ENCODE measurements around the gene USP17L24. TPM values are rescaled to one million over a fixed set of nuclear protein-coding genes. Genes with fewer than 3 reads are reported as not detected.
"Not testable (repeated sequence)": the region's sequence is repeated elsewhere in the genome, so short reads cannot be mapped to it uniquely, and the experiment has no call there.

Gene USP17L24, protein sequence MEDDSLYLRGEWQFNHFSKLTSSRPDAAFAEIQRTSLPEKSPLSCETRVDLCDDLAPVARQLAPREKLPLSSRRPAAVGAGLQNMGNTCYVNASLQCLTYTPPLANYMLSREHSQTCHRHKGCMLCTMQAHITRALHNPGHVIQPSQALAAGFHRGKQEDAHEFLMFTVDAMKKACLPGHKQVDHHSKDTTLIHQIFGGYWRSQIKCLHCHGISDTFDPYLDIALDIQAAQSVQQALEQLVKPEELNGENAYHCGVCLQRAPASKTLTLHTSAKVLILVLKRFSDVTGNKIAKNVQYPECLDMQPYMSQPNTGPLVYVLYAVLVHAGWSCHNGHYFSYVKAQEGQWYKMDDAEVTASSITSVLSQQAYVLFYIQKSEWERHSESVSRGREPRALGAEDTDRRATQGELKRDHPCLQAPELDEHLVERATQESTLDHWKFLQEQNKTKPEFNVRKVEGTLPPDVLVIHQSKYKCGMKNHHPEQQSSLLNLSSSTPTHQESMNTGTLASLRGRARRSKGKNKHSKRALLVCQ
- not detected in 2 replicates for total RNA-seq (2014; rRNA removed; shearing (Covaris generic))

DNA sequence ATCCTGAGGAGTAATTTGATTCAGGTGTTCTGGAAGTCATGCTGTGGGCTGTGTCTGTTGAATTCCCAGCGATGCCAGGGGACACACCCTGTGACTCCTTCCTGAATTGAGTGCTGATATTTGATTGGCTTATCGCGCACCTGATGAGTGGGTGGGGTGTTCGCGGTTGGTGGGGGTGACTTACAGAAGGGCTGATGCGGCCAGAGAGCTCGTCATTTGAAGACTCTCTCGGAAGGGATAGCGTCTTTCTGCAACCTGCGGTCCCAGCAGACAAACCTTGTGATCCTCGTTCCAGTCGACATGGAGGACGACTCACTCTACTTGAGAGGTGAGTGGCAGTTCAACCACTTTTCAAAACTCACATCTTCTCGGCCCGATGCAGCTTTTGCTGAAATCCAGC, at the start of gene USP17L24:
TSS of gene USP17L24 (plus strand) at position 301 of the 400 bp plus-strand sequence. CDS start at position 301, 0 bp downstream.
- not testable (repeated sequence) for DNase-seq (ENCODE audit: low spot score)

DNA sequence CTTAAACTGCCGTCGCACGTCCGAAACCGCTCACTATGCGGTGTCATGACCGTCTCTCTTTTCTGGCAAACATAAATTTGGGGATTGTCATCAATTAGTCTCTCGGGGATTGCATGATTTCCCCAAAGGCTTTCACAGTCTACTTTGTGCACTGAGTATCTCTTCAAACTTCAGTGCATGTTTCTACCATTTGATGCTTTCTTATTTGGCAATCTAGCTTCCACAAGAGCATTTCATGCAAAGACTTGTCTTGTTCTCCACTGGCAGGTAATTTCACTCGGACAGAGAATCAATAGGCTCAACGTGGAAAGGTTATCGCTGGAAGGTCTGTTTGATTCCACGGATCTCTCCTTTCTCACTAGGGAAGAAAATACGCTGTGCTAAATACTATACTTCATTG, 774 bp upstream of the USP17L24 start:
- not testable (repeated sequence) for DNase-seq (ENCODE audit: low spot score)

DNA sequence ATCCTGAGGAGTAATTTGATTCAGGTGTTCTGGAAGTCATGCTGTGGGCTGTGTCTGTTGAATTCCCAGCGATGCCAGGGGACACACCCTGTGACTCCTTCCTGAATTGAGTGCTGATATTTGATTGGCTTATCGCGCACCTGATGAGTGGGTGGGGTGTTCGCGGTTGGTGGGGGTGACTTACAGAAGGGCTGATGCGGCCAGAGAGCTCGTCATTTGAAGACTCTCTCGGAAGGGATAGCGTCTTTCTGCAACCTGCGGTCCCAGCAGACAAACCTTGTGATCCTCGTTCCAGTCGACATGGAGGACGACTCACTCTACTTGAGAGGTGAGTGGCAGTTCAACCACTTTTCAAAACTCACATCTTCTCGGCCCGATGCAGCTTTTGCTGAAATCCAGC, 4.6 kb downstream of the USP17L24 start, which contains the start of gene USP17L25:
TSS of gene USP17L25 (plus strand) at position 301 of the 400 bp plus-strand sequence. CDS start at position 301, 0 bp downstream.
- DNase-seq (ENCODE audit: low spot score) = not testable (repeated sequence)

DNA sequence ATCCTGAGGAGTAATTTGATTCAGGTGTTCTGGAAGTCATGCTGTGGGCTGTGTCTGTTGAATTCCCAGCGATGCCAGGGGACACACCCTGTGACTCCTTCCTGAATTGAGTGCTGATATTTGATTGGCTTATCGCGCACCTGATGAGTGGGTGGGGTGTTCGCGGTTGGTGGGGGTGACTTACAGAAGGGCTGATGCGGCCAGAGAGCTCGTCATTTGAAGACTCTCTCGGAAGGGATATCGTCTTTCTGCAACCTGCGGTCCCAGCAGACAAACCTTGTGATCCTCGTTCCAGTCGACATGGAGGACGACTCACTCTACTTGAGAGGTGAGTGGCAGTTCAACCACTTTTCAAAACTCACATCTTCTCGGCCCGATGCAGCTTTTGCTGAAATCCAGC, 9.4 kb downstream of the USP17L24 start, which contains the start of gene USP17L26:
TSS of gene USP17L26 (plus strand) at position 301 of the 400 bp plus-strand sequence. CDS start at position 301, 0 bp downstream.
- not testable (repeated sequence) for DNase-seq (ENCODE audit: low spot score)

DNA sequence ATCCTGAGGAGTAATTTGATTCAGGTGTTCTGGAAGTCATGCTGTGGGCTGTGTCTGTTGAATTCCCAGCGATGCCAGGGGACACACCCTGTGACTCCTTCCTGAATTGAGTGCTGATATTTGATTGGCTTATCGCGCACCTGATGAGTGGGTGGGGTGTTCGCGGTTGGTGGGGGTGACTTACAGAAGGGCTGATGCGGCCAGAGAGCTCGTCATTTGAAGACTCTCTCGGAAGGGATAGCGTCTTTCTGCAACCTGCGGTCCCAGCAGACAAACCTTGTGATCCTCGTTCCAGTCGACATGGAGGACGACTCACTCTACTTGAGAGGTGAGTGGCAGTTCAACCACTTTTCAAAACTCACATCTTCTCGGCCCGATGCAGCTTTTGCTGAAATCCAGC, 14.1 kb downstream of the USP17L24 start, which contains the start of gene USP17L5:
TSS of gene USP17L5 (plus strand) at position 301 of the 400 bp plus-strand sequence. CDS start at position 301, 0 bp downstream.
- not testable (repeated sequence) for DNase-seq (ENCODE audit: low spot score)

DNA sequence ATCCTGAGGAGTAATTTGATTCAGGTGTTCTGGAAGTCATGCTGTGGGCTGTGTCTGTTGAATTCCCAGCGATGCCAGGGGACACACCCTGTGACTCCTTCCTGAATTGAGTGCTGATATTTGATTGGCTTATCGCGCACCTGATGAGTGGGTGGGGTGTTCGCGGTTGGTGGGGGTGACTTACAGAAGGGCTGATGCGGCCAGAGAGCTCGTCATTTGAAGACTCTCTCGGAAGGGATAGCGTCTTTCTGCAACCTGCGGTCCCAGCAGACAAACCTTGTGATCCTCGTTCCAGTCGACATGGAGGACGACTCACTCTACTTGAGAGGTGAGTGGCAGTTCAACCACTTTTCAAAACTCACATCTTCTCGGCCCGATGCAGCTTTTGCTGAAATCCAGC, 18.9 kb downstream of the USP17L24 start, which contains the start of gene USP17L27:
TSS of gene USP17L27 (plus strand) at position 301 of the 400 bp plus-strand sequence. CDS start at position 301, 0 bp downstream.
- not testable (repeated sequence) for DNase-seq (ENCODE audit: low spot score)

DNA sequence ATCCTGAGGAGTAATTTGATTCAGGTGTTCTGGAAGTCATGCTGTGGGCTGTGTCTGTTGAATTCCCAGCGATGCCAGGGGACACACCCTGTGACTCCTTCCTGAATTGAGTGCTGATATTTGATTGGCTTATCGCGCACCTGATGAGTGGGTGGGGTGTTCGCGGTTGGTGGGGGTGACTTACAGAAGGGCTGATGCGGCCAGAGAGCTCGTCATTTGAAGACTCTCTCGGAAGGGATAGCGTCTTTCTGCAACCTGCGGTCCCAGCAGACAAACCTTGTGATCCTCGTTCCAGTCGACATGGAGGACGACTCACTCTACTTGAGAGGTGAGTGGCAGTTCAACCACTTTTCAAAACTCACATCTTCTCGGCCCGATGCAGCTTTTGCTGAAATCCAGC, 23.6 kb downstream of the USP17L24 start, which contains the start of gene USP17L28:
TSS of gene USP17L28 (plus strand) at position 301 of the 400 bp plus-strand sequence. CDS start at position 301, 0 bp downstream.
- DNase-seq (ENCODE audit: low spot score) = not testable (repeated sequence)

DNA sequence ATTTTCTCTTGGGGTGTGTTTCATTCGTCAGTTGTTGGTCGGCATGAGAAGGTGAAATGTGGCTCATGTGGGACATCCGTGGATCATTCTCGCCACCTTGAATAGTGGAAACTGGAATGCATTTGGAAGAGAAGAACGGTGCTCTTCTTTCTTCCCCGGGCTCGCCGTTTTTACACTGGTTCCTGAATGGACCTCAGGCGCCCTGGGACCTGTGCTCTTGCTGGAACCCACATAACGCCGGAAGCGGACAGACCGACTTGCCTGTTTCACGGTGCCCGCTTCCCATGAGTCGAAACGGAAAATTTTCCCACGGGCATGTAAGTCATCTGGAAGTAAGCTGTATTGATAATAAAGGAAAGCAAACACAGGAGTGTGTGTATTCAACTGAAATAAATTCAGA, 25.9 kb downstream of the USP17L24 start:
- not testable (repeated sequence) for DNase-seq (ENCODE audit: low spot score)

DNA sequence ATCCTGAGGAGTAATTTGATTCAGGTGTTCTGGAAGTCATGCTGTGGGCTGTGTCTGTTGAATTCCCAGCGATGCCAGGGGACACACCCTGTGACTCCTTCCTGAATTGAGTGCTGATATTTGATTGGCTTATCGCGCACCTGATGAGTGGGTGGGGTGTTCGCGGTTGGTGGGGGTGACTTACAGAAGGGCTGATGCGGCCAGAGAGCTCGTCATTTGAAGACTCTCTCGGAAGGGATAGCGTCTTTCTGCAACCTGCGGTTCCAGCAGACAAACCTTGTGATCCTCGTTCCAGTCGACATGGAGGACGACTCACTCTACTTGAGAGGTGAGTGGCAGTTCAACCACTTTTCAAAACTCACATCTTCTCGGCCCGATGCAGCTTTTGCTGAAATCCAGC, 28.4 kb downstream of the USP17L24 start, which contains the start of gene USP17L29:
TSS of gene USP17L29 (plus strand) at position 301 of the 400 bp plus-strand sequence. CDS start at position 301, 0 bp downstream.
- not testable (repeated sequence) for DNase-seq (ENCODE audit: low spot score)

DNA sequence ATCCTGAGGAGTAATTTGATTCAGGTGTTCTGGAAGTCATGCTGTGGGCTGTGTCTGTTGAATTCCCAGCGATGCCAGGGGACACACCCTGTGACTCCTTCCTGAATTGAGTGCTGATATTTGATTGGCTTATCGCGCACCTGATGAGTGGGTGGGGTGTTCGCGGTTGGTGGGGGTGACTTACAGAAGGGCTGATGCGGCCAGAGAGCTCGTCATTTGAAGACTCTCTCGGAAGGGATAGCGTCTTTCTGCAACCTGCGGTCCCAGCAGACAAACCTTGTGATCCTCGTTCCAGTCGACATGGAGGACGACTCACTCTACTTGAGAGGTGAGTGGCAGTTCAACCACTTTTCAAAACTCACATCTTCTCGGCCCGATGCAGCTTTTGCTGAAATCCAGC, 37.9 kb downstream of the USP17L24 start, which contains the start of gene USP17L30:
TSS of gene USP17L30 (plus strand) at position 301 of the 400 bp plus-strand sequence. CDS start at position 301, 0 bp downstream.
- not testable (repeated sequence) for DNase-seq (ENCODE audit: low spot score)

Other genes starting within 250 kb of the USP17L24 start
- gene FAM90A26, start 154.8 kb upstream of the USP17L24 start, total RNA-seq (2014; rRNA removed; shearing (Covaris generic)) = not detected in 2 replicates
- gene USP17L10, start 114.5 kb upstream of the USP17L24 start, total RNA-seq (2014; rRNA removed; shearing (Covaris generic)) = not detected in 2 replicates
- gene USP17L11, start 109.8 kb upstream of the USP17L24 start, total RNA-seq (2014; rRNA removed; shearing (Covaris generic)) = not detected in 2 replicates
- gene USP17L12, start 105.0 kb upstream of the USP17L24 start, total RNA-seq (2014; rRNA removed; shearing (Covaris generic)) = not detected in 2 replicates
- not detected in 2 replicates for gene USP17L13, start 100.3 kb upstream of the USP17L24 start, total RNA-seq (2014; rRNA removed; shearing (Covaris generic))
- not detected in 2 replicates for gene USP17L15, start 90.8 kb upstream of the USP17L24 start, total RNA-seq (2014; rRNA removed; shearing (Covaris generic))
- not detected in 2 replicates for gene USP17L17, start 81.3 kb upstream of the USP17L24 start, total RNA-seq (2014; rRNA removed; shearing (Covaris generic))
- gene USP17L18, start 76.5 kb upstream of the USP17L24 start, total RNA-seq (2014; rRNA removed; shearing (Covaris generic)) = not detected in 2 replicates
- not detected in 2 replicates for gene USP17L19, start 71.8 kb upstream of the USP17L24 start, total RNA-seq (2014; rRNA removed; shearing (Covaris generic))
- not detected in 2 replicates for gene USP17L20, start 67.0 kb upstream of the USP17L24 start, total RNA-seq (2014; rRNA removed; shearing (Covaris generic))
- gene USP17L21, start 62.3 kb upstream of the USP17L24 start, total RNA-seq (2014; rRNA removed; shearing (Covaris generic)) = not detected in 2 replicates
- gene USP17L22, start 57.5 kb upstream of the USP17L24 start, total RNA-seq (2014; rRNA removed; shearing (Covaris generic)) = not detected in 2 replicates
- gene USP17L25, start 4.7 kb downstream of the USP17L24 start, total RNA-seq (2014; rRNA removed; shearing (Covaris generic)) = not detected in 2 replicates
- gene USP17L26, start 9.5 kb downstream of the USP17L24 start, total RNA-seq (2014; rRNA removed; shearing (Covaris generic)) = not detected in 2 replicates
- not detected in 2 replicates for gene USP17L5, start 14.2 kb downstream of the USP17L24 start, total RNA-seq (2014; rRNA removed; shearing (Covaris generic))
- gene USP17L27, start 19.0 kb downstream of the USP17L24 start, total RNA-seq (2014; rRNA removed; shearing (Covaris generic)) = not detected in 2 replicates
- not detected in 2 replicates for gene USP17L28, start 23.7 kb downstream of the USP17L24 start, total RNA-seq (2014; rRNA removed; shearing (Covaris generic))
- not detected in 2 replicates for gene USP17L29, start 28.5 kb downstream of the USP17L24 start, total RNA-seq (2014; rRNA removed; shearing (Covaris generic))
- gene USP17L30, start 38.0 kb downstream of the USP17L24 start, total RNA-seq (2014; rRNA removed; shearing (Covaris generic)) = not detected in 2 replicates
- gene DEFB131A, start 119.2 kb downstream of the USP17L24 start, total RNA-seq (2014; rRNA removed; shearing (Covaris generic)) = not detected in 2 replicates

Measured in A172 (cell line).